ENCODE measurements around the gene HK2.
"Not testable (repeated sequence)": the region's sequence is repeated elsewhere in the genome, so short reads cannot be mapped to it uniquely, and the experiment has no call there.

The HK2 gene

DNA sequence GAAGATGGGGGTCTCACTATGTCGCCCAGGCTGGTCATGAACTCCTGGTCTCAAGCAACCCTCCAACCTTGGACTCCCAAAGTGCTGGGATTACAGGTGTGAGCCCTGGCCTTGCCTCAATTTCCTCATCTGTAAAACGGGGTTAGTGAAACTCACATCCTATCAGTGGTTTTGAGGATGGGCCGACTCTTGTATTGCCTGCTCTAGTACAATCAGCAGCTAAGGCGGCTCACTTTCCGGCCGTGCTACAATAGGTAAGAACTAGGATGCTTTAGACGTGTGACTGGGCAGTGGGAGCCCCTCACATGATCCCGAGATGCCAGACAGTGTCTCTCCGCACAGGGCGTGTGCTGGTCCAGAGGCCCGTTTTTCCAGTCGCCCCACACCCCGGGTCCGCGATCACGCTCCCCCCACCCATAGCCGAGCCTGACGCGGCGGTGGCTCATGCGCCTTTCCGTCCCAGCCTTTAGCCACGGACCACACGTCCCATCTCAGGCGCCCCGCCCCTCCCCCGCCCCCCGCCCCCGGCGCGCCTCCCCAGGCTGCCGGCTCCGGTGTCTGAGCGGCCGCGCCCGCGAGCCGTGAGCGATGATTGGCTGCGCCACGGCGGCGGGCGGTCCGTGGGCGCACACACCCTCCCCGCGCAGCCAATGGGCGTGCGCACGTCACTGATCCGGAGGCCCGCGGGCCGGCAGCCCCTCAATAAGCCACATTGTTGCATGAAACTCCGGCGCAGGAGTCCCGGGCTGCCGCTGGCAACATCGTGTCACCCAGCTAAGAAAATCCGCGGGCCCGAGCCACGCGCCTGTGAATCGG lies at the start of gene HK2:
HK2 (plus strand) TSS at position 710 of the 816 bp plus-strand sequence. CDS start 454 bp downstream, outside the sequence.
- DNase-seq: peak; percentile 83

DNA sequence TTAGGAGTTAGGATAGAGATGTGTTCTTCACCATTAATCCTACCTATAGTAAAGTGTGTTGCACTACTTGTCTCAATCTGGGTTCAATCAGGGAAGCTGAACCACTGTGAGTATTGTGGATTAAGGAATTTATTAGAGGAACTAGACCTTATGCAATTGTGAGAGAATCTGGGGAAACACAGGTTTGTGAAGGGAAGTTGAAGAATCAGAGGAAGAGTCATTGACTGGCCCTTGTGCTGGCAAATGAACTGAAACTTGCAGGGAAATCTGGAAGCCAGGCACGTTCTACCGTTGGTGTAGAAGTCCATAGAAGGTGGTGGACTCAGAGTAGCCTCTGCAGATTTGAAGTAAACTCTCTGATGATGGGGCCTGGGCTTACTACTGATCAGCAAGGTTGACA lies 44.7 kb upstream of the HK2 start:
- DNase-seq: no peak

DNA sequence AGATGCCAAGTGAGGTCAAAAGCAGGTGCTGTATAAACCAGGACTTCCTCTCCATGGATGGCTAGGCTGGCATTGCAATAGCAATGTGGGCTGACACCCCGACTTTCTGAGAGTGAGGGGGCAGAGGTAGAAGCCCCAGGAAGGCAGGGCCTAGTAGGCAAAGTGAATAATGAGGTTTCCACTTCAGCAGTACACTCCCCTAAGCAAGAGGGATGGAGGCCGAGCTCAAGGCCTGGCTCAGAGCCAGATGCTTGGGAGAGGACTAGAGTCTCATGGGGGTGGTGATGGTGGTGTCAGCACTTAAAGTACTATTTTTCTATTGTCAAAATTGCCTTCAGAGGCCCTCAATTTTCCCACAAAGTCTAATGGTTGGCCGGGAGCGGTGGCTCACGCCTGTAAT lies 41.6 kb upstream of the HK2 start:
- DNase-seq: no peak

DNA sequence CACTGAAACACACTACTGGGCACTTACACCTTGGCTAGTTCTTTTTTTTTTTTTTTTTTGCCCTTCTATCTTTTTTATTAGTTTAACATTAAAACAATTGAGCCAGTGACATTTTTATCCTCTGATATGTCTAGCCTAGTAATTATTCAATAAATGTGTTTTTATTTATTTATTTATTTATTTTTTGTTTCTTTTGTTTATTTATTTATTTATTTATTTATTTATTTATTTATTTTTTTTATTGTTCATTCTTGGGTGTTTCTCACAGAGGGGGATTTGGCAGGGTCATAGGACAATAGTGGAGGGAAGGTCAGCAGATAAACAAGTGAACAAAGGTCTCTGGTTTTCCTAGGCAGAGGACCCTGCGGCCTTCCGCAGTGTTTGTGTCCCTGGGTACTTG lies 39.0 kb upstream of the HK2 start:
- not testable (repeated sequence) for DNase-seq

DNA sequence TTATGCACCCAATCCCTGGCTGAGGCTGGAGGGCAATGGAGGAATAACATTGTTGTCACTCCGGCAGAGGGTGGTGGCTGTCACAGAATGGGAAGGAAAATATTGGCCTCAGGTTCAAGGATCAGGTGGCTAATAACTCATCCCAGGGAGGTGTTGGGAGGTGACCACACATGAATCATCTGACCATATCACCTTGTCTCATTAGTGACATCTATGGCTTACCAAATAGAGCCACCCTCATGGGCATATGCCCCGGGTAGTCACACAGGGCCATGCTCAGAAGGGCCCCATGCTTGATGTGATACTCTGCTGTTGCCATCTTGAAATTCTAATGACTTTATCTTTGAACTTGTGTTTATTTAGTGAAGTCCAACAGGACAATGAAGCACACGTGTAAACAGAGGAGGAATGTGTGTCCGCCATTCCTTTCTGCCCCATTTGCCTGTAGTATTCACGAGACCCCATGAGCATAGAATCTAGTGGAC lies 27.5 kb upstream of the HK2 start:
- DNase-seq: no peak

DNA sequence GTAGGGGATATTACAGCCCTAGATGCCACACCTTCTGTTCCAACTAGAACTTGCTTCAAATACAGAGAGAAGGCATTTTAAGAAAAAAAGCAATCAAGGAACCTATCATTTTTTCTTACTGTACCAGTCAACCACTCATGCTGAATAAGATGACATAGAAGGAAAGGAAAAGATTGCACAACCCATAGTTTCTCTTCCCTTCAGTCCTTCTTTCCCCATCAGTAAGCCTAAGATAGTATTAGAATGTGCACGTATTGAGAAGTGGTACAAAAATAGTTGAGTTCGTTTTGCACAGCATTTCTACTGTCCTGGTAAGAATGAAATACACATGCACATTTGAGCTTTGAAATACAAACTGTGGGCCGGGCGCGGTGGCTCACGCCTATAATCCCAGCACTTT lies 27.0 kb upstream of the HK2 start:
- DNase-seq: no peak

DNA sequence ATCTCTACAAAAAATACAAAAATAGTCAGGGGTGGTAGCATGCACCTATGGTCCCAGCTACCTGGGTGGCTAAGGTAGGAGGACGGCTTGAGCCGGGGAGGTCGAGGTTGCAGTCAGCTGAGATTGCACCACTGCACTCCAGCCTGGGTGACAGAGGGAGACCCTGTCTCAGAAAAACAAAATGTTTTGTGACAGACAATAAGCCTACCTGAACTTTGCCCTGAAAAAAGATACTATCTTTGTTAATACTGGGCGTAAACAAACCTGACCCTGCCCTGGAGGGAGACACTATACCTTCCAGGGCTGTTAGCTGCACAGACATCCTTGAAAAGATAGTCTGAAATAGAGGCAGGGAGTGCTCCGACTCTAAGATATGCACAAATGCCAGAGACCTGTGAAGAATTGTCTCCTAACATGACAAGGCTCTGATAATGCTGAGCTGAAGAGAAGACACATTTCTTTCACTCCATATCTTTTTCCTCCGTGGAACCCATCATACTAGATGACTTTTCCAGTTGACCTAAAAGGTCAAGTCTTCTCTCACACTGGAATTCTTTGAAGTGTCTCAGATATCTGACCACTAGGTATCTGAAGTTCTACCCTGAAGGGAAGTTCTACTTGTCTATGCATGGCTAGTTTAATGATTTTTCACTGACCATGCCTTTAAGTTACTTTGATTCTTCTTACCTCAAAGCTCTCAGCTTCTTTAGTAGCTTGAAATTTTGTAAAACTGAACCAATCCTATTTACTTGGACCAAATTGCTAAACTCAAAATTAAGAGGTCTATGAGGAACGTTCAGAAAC lies 20.9 kb upstream of the HK2 start:
- no peak for DNase-seq

DNA sequence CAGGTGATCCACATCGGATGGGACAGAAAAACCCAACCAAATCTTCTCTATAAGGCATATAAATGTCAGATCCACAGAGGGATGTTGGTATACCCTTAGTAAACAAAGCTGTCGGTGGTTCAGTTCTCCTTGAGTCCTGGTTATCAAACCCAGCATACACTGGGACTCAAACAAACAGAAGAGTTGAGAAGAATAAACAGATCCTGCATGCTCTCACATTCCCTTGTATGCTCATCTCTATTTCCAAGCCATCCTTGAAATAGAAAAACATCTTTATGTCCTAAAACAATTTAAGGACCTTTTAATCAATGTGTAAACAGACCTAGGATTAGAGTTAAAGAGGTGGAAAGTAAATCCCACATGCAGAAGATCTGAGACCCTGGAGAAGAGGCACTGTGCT lies 19.8 kb upstream of the HK2 start:
- DNase-seq: no peak

DNA sequence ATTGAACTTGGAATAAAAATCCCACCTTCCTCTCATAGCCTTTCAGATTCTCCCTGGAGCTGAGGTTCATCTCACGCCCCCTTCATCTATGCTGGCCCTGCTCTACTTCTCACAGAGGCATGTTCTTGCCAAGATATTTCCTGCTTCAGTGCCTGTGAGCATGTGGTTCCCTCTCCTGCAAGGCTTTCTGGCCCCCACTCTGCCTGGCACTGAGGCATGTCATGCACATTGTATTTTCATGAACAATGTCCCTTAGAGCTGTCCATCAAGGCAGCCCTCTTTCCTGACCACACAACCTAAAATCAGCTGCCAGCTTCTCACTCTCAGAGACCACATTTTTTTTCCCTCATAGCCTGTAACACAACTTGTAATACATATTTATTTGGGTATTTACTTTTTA lies 18.0 kb upstream of the HK2 start:
- DNase-seq: no peak

DNA sequence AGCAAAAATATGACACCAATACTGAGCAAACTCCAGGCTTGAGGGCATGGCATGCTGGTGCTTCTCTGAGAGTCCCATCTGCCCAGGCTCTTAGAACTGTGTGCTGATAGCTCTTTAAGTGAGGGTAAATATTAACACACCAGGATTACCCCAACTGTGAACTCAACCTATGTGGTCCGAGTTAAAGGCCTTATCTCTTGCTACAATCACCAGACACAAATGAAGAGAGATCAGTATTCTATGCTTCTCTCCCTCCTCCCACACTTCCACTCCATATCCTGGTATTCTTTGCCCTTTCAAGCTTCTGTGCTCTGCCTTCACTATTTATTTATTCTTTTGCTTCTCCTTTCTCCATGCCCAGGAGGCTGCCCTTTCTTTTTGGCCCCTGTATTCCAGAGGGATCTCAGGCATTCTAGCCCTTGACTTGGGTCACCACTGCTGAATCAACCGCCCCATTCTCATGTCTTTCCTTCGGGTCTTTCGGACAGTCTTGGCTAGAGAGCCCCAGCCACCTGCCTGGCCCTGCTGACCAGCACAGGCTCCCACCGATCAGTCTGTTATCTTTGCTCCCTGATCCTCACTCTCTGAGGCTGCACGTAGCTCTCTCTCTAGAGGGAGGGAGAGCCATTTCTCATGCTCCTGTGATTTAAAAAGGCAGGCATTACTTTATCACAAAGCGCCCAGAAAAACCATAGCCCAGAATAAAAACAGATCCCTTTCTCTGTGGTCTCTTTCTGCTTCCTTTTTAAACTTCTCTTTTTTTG lies 17.2 kb upstream of the HK2 start:
- no peak for DNase-seq

DNA sequence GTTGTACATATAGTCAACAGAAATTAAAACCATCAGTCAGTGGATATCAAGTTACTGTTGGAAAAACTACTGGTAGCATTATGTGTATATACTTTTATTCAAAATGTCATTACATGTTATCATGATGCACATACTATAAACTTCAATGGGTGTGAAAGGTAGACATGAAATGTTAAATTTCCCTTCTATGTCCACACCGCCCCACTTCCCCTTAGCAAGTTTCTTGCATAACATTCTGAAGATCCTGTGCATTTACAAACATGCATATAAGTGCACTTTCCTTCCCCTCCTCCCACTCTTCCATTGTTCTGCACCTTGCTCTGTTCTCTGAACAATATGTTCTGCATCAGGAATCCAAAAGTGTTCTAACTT lies 16.6 kb upstream of the HK2 start:
- no peak for DNase-seq

DNA sequence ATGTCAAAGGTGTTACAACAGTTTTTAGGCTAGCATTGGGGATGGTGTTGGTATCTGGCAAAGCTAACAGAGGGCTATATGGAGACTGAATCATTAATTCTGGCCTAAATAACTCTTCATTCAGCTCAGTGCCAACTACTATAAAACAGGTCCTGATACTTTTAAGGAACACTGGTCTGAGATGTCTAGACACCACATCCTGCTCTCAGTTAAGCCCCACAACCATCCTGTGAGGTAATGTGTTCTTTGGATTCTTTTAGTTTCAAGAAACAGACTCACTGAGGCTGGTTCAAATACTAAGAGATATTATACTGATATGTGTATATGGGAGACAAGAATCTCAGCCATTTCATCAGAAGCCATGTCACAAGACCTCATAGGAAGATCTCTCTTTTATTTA lies 14.2 kb upstream of the HK2 start:
- DNase-seq: no peak

DNA sequence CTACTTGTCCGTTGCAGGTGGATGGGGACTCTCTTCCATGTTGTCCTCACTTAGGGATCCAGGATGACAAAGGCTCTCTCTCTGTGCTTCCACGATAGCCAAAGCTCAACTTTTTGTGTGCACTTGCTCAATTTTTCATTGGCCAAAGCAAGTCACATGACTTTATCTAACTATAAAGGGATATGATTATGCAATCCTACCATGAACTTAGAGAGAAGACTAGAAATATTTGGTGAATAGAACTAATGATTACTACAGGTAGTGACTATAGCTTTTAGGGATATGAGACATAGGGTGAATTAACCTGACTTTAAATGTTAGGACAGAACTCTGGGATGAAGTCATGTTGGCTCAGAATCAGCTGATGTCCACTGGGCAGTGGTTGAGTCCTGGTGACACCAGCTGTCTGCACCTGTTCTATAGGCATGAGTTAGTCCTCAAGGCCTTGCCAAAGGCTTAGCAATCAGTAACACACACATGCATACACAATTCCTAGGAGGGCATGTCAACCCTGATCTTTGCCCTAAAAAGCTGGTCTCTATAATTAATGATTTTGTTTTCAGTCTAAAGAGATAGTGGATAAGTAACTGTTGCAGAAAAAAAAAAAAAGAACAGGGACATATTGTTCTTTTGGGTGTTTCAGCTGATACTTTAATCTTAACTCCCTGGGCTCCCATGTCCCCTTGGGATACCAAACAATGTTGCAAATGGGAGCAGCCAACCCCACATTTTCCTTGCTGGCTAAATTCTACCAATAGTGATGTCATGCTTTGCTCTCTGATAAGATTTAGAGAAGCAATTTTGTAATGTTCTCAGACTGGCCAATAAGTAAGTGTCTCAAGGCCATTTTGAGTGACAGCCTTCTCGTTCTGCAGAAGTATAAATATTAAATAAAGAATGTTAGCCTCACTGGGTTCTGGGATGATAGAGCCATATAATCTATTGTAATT lies 12.5 kb upstream of the HK2 start:
- DNase-seq: no peak

DNA sequence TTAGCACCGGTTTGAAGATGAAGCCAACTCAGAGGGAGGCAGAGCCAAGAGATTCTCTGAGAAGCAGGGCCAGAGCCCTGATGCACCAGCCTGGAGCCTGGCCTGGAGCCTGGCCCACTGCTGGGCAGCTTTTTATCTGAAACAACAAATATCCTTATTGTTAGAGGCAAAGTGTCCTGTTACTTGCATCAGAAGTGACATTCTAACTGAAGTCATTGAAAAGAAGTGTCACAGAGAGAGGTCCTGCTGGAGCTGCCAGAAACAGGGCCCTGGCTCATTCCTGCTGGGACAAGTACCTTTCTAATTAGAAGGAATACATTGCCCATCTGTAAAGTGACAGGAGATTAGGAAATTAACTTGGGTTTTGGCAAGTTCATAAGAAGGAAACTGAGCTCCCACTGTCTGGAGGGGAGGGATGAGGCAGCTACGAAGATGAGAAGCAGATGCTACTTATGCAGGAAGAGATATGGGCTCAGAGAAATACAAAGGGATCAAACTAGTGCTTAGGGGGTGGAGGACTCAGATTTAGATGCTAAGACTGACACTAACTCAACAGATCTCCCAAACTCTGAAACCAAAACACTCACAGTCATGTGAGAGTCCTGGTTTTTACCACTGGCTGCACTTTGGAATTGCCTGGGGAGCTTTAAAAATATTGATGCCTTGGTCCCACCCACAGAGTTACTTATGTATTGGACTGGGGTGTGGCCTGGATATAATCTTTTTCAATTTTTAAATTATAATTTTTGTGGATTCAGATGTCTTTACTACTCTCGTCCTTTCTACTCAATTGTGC lies 11.0 kb upstream of the HK2 start:
- DNase-seq: no peak

DNA sequence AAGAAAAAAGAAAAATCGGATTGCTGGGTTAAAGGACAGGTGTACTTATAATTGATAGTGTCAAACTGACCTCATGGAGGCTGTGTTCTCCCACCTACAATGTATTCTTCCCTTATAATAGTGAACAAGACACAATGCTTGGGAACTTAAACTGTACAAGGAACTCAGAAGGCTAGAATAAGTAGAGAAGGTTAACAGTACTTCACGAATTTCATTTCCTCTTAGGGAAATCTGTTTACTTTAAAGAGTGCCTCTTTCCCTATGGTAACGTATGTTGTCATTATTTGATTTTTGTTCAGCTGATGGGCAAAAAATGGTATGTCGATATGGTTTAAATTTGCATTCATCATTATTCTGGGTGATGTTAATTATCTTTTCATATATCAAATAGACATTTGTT lies 9.2 kb upstream of the HK2 start:
- DNase-seq: no peak

DNA sequence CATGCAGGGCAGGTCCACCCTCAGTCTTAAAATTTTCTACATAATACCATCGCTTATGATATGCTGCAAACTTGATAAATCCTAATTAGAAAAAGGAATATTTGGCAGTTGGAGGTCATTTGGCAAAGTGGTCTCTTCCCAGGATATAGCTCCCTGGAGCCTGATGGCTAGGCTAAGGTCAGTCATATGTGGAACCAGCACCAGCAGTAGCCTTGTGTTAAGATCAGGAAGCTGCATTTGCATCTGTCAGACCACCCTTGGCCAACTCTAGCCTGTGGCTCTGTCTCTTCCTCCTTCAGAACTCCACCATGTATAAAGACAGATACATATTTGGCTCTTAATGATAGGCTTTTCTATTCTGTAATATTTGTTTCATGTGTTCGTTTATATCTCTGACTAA lies 5.4 kb upstream of the HK2 start:
- no peak for DNase-seq

DNA sequence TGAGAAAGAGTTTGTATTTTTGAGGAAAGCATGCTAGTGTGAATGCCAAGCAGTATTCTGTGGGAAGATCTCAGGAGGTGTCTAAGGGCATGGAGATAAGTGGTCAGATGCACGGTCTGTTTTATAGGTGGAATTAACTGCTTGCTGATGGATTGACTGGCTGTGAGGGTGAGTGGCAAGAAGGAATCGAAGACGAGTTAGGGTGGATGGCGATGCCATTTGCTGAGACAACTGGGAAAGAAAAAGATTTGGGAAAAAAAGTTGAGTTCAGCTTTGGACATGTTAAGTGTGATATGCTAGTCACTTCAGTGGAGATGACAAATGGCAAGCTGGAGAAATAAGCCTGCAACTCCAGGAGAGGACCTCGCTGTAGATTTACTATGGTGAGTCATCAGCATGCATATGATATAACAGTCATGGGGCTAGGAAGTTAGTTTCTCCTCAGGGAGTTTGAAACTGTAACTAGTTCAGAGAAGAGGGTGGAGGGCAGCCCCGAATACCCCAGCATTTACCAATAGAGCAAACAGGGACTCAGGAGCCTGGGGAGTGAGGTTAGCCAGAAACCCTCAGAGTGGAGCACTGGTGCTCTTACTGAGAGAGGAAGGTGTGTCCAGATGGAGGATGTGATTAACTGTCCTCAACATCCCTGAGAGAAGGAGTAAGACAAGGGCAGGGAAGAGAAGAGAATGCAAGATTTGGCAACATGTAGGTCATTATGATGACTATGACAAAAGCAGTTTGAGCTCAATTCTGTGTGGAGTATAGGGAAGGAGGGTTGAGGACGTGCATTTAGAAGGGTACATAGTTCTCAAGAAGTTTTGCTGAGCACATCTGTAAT lies 2.0 kb upstream of the HK2 start:
- DNase-seq: no peak

DNA sequence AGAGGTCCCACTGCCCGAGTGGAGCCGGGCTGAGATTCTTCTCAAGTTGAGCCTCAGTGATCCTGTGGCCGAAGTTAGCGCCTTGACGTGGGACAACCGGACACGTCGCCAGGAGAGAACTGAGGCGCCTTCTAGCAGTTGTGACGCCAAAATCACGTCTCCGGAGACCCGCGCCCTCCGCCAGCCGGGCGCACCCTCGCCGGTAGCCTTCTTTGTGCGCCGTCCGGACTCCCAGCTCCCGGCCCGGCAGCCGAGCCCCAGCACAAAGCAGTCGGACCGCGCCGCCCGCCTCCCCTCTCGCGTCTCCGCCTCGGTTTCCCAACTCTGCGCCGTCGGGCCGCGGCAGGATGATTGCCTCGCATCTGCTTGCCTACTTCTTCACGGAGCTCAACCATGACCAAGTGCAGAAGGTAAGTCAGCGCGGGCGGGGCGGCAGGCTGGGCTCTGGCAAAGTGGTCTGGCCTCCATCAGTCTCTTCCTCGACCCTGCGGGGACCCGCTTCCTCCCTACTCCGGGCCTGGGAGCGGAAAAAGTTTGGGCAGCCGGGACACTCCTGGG lies 386 bp downstream of the HK2 start:
- DNase-seq: peak; percentile 47

DNA sequence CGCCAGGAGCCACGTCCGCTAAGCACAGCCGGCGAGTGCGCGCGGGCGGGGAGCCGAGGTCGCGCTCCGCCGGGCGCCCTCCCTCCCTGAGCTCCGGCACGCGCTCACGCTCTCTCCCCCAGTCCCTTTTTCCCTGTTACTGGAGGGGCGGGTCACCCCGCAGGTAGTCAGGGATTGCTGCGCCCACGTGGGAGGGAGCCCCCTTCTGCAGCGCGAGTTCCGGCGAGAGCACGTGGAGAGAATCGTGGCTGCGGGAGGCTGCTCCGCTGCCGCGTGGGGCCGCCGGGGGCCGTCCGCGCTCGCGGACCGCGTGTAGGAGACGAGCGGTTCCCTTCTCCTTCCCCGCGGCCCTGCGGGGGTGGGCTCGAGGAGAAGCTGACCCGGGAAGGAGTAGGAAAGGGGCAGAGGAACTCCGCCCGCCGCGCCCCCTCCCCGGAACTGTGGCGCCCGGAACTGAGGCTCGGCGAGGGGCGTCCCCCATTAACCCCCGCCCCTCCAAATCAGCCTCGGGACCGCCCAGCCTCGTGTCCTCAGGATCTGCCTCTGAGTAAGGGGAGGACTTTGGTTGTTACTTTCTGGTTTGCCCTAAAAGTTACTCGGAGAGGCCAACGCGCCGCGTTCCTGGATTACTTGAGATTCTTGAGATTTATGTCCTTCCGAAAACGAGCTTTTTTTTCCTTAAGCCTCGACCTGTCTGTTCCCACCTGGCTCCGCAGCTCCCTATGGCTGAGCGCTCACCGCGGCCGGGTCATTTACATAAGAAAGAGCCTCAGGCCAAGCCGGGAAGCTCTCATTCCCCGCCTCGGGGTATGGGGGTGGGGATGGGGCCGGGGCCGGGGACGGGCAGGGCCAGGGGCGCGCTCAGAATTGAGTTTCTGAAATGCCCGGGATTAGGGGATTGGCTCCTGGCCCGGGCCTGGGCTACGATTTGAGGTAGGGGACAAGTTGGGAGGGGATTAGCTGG lies 1.1 kb downstream of the HK2 start:
- DNase-seq: peak; percentile 79

Measured in activated CD8-positive, alpha-beta memory T cell treated with anti-CD3 and anti-CD28 coated beads, Interleukin-2, amount 50 U/mL, for 4 hours (primary cell).